Type B pancreatic cell (in vitro differentiated cells): ENCODE data around the gene ANKRD11. TPM values are rescaled to one million over a fixed set of nuclear protein-coding genes. Genes with fewer than 3 reads are reported as not detected.
A peak's percentile ranks its signal among the peaks of the same experiment; 100 is the strongest.

ENCODE experiments used
- DNase-seq: peaks from one replicate; pipeline ENCODE4 v3.0.0; 2021; ENCODE audit warnings: mixed read lengths; ENCODE audit not compliant: unreplicated experiment; ENCODE audit errors: extremely low spot score
- H3K27ac Mint-ChIP-seq: 2 replicates; pipeline ENCODE4 v1.8.0; 2021; ENCODE audit warnings: mild to moderate bottlenecking, mixed read lengths
- H3K27me3 Mint-ChIP-seq: 2 replicates; pipeline ENCODE4 v1.8.0; 2021; ENCODE audit warnings: mixed read lengths
- H3K36me3 Mint-ChIP-seq: 2 replicates; pipeline ENCODE4 v1.8.0; 2021; ENCODE audit warnings: mixed read lengths
- H3K4me1 Mint-ChIP-seq: one replicate; pipeline ENCODE4 v1.8.0; 2021; ENCODE audit warnings: mixed read lengths; ENCODE audit not compliant: unreplicated experiment
- H3K4me3 Mint-ChIP-seq: 2 replicates; pipeline ENCODE4 v1.8.0; 2021; ENCODE audit warnings: mild to moderate bottlenecking, mixed read lengths
- H3K9me3 Mint-ChIP-seq: 2 replicates; pipeline ENCODE4 v1.8.0; 2021; ENCODE audit warnings: mixed read lengths
- total RNA-seq: library from RNA; stranded (reverse); gene quantifications from 2 replicates; pipeline ENCODE4 v1.2.1, GENCODE V29; 2021; ENCODE audit warnings: low replicate concordance
- TF ChIP-seq, protein P1 (sequence below): fragments of 200-600 bp; sonication (generic); conservative IDR thresholded peaks from 2 replicates; pipeline ENCODE4 v1.5.0; 2021; ENCODE audit warnings: antibody characterized with exemption, mild to moderate bottlenecking

The ANKRD11 gene
- total RNA-seq, 1 donor from 2014 or later: 153 TPM

DNA sequence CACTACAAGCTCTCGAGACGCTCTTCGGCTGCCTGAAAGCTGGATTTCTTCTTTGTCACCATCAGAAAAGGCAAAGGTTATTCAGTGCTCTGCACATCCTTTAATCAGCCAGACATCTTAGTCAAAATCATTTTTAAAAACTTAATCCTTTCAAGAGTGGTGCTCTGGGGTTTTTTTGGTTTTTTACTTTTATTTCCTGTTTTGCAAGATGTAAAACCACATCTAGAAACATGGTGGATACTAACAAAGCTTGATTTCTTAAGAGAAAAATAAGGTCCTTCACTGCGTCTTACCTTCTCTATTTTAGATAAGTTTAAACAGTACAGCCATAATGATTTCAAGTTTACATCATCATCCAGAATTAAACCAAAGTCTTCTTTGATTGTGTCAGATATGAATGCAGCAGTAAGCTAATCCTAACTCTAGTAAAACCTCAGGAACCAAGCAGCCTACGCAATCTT lies 6.3 kb downstream of the ANKRD11 start:
- no peak for DNase-seq
- no peaks in the 10 kb centered on the region for H3K27me3 Mint-ChIP-seq
- no peak overlapping the region for H3K4me3 Mint-ChIP-seq
- TF ChIP-seq, protein P1, sequence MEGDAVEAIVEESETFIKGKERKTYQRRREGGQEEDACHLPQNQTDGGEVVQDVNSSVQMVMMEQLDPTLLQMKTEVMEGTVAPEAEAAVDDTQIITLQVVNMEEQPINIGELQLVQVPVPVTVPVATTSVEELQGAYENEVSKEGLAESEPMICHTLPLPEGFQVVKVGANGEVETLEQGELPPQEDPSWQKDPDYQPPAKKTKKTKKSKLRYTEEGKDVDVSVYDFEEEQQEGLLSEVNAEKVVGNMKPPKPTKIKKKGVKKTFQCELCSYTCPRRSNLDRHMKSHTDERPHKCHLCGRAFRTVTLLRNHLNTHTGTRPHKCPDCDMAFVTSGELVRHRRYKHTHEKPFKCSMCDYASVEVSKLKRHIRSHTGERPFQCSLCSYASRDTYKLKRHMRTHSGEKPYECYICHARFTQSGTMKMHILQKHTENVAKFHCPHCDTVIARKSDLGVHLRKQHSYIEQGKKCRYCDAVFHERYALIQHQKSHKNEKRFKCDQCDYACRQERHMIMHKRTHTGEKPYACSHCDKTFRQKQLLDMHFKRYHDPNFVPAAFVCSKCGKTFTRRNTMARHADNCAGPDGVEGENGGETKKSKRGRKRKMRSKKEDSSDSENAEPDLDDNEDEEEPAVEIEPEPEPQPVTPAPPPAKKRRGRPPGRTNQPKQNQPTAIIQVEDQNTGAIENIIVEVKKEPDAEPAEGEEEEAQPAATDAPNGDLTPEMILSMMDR: no peak
- H3K9me3 Mint-ChIP-seq: no peaks in the 10 kb centered on the region
- H3K36me3 Mint-ChIP-seq: peaks cover 13% of the 10 kb centered on the region
- H3K4me1 Mint-ChIP-seq: peaks cover 73% of the 10 kb centered on the region
- H3K27ac Mint-ChIP-seq: peak overlapping the region; percentile 28

DNA sequence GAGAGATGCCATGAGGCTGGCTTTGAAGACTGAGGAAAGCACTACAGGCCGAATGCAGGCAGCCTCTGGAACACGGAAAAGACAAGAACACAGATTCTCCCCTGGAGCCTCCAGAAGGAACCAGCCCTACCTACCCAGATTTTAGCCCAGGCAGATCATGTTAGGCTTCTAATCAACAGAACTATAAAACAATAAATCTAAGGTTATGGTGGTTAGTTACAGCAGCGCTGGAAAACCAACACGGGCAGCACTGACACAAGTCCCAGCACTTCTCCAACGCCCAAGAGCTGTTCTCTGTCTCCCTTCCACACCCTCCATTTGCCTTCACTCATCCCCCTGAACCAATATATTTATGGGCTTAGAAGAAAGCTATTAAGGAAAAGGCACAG lies 7.5 kb downstream of the ANKRD11 start:
- Mint-ChIP-seq H3K36me3 (peaks cover 8% of the 10 kb centered on the region), H3K27me3 (no peaks in the 10 kb centered on the region), H3K9me3 (no peaks in the 10 kb centered on the region), H3K4me3 (peak overlapping the region; percentile 34), H3K4me1 (peaks cover 74% of the 10 kb centered on the region), H3K27ac (peak overlapping the region; percentile 72)
- TF ChIP-seq, protein P1: no peak
- DNase-seq: no peak

DNA sequence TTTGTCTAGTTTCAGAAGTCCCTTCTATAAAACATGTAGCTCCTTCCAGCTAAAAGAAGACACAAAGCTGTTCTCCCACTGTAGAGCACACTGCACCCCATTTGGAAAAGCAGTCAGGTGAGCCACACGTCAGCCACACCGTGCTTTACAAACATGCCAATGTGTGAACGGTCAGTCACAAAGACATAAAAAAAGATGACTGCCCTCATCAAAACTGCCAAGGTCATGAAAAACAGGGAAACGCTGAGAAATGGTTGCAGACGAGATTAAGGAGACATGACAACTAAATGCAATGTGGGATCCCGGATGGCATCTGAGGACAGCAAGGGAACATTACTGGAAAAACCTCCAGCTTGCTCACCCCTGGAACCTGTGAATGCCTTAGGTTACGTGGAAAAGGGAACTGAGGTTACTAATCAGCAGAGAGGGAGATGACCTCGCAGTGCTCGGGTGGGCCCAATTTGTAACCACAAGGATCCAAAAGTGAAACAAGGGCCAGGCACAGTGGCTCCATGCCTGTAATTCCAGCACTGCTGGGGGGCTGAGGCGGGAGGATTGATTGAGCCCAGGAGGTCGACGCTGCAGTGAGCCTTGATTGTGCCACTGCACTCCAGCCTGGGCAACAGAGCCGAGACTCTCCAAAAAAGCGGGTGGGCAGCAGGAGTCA lies 8.1 kb downstream of the ANKRD11 start:
- H3K4me1 Mint-ChIP-seq: peaks cover 74% of the 10 kb centered on the region
- peak overlapping the region; percentile 72 for H3K27ac Mint-ChIP-seq
- peak overlapping the region; percentile 34 for H3K4me3 Mint-ChIP-seq
- peaks cover 8% of the 10 kb centered on the region for H3K36me3 Mint-ChIP-seq
- TF ChIP-seq, protein P1: no peak
- no peaks in the 10 kb centered on the region for H3K27me3 Mint-ChIP-seq
- no peak for DNase-seq
- no peaks in the 10 kb centered on the region for H3K9me3 Mint-ChIP-seq

DNA sequence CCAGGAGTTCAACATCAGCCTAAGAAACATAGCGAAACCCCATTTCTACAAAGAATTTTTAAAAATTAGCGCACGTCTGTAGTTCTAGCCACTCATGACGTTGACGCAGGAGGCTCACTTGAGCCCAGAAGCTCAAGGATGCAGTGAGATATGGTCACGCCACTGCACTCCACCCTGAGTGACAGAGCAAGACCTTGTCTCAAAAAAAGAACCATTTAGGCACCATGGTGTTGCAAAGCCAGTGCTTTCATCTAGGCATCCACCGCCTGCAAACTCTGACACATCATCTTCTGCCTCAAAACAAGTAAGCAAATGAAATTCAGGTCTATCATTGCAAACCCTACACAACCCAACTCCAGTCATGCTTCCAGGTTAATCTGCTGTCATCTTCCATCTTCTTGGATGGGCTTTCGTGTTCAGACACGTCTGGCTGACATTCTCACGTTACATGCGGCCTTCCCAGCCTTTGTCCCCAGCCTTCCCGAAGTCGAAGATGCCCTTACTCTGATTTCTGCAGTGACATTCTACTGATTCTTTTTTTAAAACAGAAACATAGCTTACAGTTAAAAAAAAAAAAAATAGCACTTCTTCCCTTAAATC lies 8.9 kb downstream of the ANKRD11 start:
- Mint-ChIP-seq H3K27me3 (no peaks in the 10 kb centered on the region), H3K4me3 (no peak overlapping the region), H3K36me3 (peaks cover 5% of the 10 kb centered on the region), H3K27ac (peak overlapping the region; percentile 72), H3K9me3 (no peaks in the 10 kb centered on the region), H3K4me1 (peaks cover 74% of the 10 kb centered on the region)
- no peak for DNase-seq
- TF ChIP-seq, protein P1: no peak

DNA sequence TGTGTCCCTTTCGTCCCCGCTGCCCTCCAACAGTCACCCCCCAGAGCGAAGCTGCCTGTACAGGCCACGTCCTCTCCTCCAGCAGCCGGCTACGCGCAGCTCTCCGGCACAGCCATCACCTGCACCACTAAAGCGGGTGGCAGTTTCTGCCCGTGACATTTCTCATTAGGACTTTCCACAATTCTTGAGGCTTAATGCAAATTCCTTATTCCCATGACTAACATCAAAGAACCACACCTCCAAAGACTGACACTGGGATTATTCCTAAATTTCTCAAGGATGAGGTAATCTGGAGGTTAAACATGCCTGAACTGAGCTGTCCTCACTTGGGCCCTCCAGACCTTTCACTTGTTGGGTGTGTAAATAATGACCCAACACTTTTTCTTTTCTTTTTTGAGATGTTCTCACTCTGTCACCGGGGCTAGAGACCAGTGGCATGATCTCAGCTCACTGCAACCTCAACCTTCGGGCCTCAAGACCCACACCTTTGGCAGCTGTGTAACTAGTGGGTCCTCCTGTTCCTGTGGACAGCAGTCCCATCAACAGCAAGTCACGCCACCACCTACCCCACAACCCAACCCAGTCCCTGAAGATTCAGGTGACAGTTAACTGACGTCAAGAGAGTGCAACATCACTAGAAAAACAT lies 11.7 kb downstream of the ANKRD11 start:
- TF ChIP-seq, protein P1: no peak
- peak overlapping the region; percentile 85 for H3K27ac Mint-ChIP-seq
- H3K4me3 Mint-ChIP-seq: peak overlapping the region; percentile 15
- DNase-seq: no peak
- H3K27me3 Mint-ChIP-seq: no peaks in the 10 kb centered on the region
- peaks cover 65% of the 10 kb centered on the region for H3K4me1 Mint-ChIP-seq
- H3K9me3 Mint-ChIP-seq: no peaks in the 10 kb centered on the region
- H3K36me3 Mint-ChIP-seq: peaks cover 8% of the 10 kb centered on the region
